ENCODE measurements around the gene PRKCA.

The PRKCA gene

GRCh38 chr17:66834426-66834918 is 532.1 kb downstream of the PRKCA start:
- no peak for DNase-seq

GRCh38 chr17:66834919-66835454 is 532.6 kb downstream of the PRKCA start, which contains the start of gene CACNG5:
Gene CACNG5, plus strand, starts transcription at chr17:66835117. Its CDS starts 42,216 bp downstream, at chr17:66877333.
- DNase-seq, result no peak

- no peak for DNase-seq
Measured at GRCh38 chr17:66835476-66835875, 533.1 kb downstream of the PRKCA start.

GRCh38 chr17:66836063-66837005 is 533.9 kb downstream of the PRKCA start:
- DNase-seq, result no peak

- no peak for DNase-seq
Measured at GRCh38 chr17:66837226-66837625, 534.8 kb downstream of the PRKCA start.

GRCh38 chr17:66837885-66838665 is 535.7 kb downstream of the PRKCA start:
- DNase-seq, result no peak

- no peak for DNase-seq
Measured at GRCh38 chr17:66839616-66840015, 537.2 kb downstream of the PRKCA start.

GRCh38 chr17:66840061-66840460 is 537.6 kb downstream of the PRKCA start:
- DNase-seq, result no peak

- no peak for DNase-seq
Measured at GRCh38 chr17:66841328-66841727, 538.9 kb downstream of the PRKCA start.

GRCh38 chr17:66841744-66842143 is 539.3 kb downstream of the PRKCA start:
- no peak for DNase-seq

GRCh38 chr17:66842505-66842904 is 540.1 kb downstream of the PRKCA start:
- no peak for DNase-seq

GRCh38 chr17:66842959-66843358 is 540.5 kb downstream of the PRKCA start:
- no peak for DNase-seq

GRCh38 chr17:66843627-66844026 is 541.2 kb downstream of the PRKCA start:
- DNase-seq, result no peak

GRCh38 chr17:66847704-66848103 is 545.3 kb downstream of the PRKCA start:
- no peak for DNase-seq

GRCh38 chr17:66848496-66848895 is 546.1 kb downstream of the PRKCA start:
- DNase-seq, result no peak

- no peak for DNase-seq
Measured at GRCh38 chr17:66849032-66849655, 546.7 kb downstream of the PRKCA start.

- DNase-seq, result no peak
Measured at GRCh38 chr17:66849851-66850580, 547.6 kb downstream of the PRKCA start.

GRCh38 chr17:66850692-66851091 is 548.3 kb downstream of the PRKCA start:
- no peak for DNase-seq

- DNase-seq, result no peak
Measured at GRCh38 chr17:66855204-66855603, 552.8 kb downstream of the PRKCA start.

GRCh38 chr17:66858226-66859083 is 556.0 kb downstream of the PRKCA start:
- DNase-seq, result no peak

- DNase-seq, result no peak
Measured at GRCh38 chr17:66859353-66859752, 556.9 kb downstream of the PRKCA start.
